Mucosa of rectum (tissue), 2 donors: ENCODE results near the gene PNLIPRP2.

Experiments
- H3K27ac ChIP-seq, 2 donors: one replicate each; pipeline ENCODE4 v1.7.0; 2013; ENCODE audit warnings: inconsistent platforms in 2 of 2, low read depth in 2 of 2, low read length in 2 of 2
- H3K27me3 ChIP-seq, 2 donors: one replicate each; pipeline ENCODE4 v1.7.0; 2013; ENCODE audit warnings: low read length in 2 of 2; ENCODE audit not compliant: control insufficient read depth in 2 of 2, insufficient read depth in 2 of 2
- H3K36me3 ChIP-seq, 2 donors: one replicate each; pipeline ENCODE4 v1.7.0; 2013; ENCODE audit warnings: low read length in 2 of 2; ENCODE audit not compliant: control insufficient read depth in 2 of 2, insufficient read depth in 2 of 2
- H3K4me1 ChIP-seq, 2 donors: one replicate each; pipeline ENCODE4 v1.7.0; 2013; ENCODE audit warnings: low read length in 2 of 2, mild to moderate bottlenecking in 1 of 2; ENCODE audit not compliant: control insufficient read depth in 2 of 2, insufficient read depth in 2 of 2
- H3K4me3 ChIP-seq, 2 donors: one replicate each; pipeline ENCODE4 v1.7.0; 2013; ENCODE audit warnings: low read length in 2 of 2
- H3K9ac ChIP-seq, 2 donors: one replicate each; pipeline ENCODE4 v1.7.0; 2013; ENCODE audit warnings: low read length in 2 of 2, low read depth in 1 of 2, mild to moderate bottlenecking in 1 of 2
- H3K9me3 ChIP-seq, 2 donors: one replicate each; pipeline ENCODE4 v1.7.0; 2013; ENCODE audit warnings: low read length in 2 of 2; ENCODE audit not compliant: control insufficient read depth in 2 of 2
- donor health status: healthy.
- donor health status: Normal muscosa, but diverticular disease.

Gene PNLIPRP2

DNA sequence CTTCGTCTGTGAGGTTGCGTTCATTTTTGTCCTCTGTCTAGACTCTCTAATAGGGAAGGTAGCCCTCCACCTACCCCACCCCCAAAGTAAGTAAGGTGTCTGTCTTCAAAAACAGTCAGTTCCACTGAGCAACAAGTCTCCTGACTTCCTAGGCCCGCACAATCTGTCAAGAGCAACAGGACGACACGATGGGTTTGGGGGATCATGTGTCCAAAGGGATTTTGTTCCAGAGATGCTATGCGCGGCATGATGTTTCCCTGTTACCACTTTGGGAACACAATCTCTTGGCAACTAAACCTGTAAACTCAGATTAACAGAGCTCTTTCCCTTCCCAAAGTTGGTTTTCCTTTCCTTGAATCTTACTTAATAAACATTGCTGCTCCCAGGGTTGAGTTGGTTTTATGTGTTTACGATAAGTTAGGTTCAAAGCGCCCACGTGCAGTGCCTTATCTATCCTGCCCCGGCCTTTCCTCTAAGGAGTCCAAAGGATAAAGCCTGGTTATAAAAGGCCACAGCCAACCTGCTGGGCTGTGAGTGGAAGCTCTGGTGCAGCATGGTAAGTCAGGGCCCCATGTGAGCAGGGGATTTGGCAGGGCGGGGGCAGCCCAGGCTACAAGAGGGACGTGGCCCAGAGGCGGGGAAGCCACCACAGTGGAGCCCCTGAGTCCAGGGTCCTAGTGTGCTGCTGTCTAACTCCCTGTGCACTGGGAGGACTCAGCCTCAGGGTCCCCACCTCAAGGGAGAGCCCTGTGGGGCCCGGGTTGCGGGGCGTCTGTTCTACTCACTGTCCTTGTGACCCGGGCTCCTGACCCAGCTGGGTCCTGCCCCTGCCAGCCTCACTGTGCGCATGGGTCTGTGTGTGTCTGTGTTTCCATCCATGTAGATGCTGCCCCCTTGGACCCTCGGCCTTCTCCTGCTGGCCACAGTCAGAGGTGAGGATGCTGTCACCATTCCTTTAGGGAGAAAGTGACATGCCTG, at the start of gene PNLIPRP2:
TSS of gene PNLIPRP2 (plus strand) at position 531 of the 978 bp plus-strand sequence.
- Histone ChIP-seq H3K4me3 (peak within 1 kb of the TSS; percentile 13 to 36), H3K27me3 (no peaks in the 10 kb centered on the region), H3K9ac (peak within 1 kb of the TSS in 1 of 2 donors; percentile 57), H3K27ac (peak within 1 kb of the TSS; percentile 80 to 87), H3K36me3 (no peaks in the 10 kb centered on the region), H3K9me3 (no peaks in the 10 kb centered on the region), H3K4me1 (peaks cover 9 to 23% of the 10 kb centered on the region in 2 donors)

- no peak overlapping the region for H3K9ac ChIP-seq
- H3K9me3 ChIP-seq = no peaks in the 10 kb centered on the region
- no peaks in the 10 kb centered on the region for H3K4me1 ChIP-seq
- no peaks in the 10 kb centered on the region for H3K27me3 ChIP-seq
- H3K36me3 ChIP-seq = no peaks in the 10 kb centered on the region
- H3K27ac ChIP-seq = no peak overlapping the region
- H3K4me3 ChIP-seq = no peak overlapping the region
Observed at GRCh38 chr10:116574797-116575196, 46.0 kb upstream of the PNLIPRP2 start.

- Histone ChIP-seq H3K9ac (no peak overlapping the region), H3K4me1 (peaks cover 10 to 21% of the 10 kb centered on the region in 2 donors), H3K27me3 (no peaks in the 10 kb centered on the region), H3K4me3 (no peak overlapping the region), H3K9me3 (no peaks in the 10 kb centered on the region), H3K27ac (no peak overlapping the region), H3K36me3 (no peaks in the 10 kb centered on the region)
Observed at GRCh38 chr10:116587878-116588591, 32.7 kb upstream of the PNLIPRP2 start.

DNA sequence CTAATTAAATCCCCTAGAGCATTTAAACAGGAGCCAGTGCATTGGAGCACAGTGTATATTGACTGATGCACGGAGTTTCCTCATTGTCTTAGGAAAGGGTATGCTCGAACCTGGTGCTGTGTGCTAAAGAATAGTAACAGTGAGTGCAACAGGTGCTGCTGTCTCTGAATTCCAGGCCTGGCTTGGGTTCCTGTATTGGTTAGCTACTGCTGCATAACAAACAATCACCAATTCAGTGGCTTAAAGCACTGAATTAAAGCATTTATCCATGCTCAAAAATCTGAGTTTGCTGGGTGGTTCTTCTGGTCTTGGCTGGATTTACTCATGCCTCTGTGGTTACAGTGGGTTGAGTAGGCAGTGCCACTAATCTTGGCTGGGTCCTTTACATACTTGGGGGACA, 31.8 kb upstream of the PNLIPRP2 start:
- Histone ChIP-seq H3K9me3 (no peaks in the 10 kb centered on the region), H3K9ac (no peak overlapping the region), H3K4me3 (no peak overlapping the region), H3K27ac (peak overlapping the region; percentile 3 to 79), H3K36me3 (no peaks in the 10 kb centered on the region), H3K27me3 (no peaks in the 10 kb centered on the region), H3K4me1 (peaks cover 10 to 21% of the 10 kb centered on the region in 2 donors)

DNA sequence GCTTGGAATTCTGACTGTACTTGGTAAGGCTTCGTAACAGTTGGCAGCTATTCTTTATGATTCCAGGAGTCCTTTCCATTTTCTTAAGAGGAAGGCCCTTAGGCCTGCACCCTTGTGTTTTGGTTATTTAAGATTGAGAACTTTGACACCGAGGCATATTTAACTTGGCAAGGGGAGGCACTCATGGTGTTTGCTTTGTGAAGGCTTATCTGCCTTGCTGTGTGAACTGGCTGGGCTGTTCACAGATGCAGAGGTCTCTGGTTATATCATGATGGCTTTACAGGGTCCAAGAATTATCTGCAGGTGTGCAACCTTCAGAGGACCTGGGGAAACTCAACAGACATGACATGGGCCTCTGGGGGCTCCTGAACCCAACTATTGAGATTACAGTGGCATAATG, 30.8 kb upstream of the PNLIPRP2 start:
- H3K4me1 ChIP-seq = peaks cover 10 to 21% of the 10 kb centered on the region in 2 donors
- H3K36me3 ChIP-seq = no peaks in the 10 kb centered on the region
- peak overlapping the region; percentile 40 to 79 for H3K27ac ChIP-seq
- no peak overlapping the region for H3K9ac ChIP-seq
- H3K27me3 ChIP-seq = no peaks in the 10 kb centered on the region
- H3K4me3 ChIP-seq = no peak overlapping the region
- no peaks in the 10 kb centered on the region for H3K9me3 ChIP-seq

GRCh38 chr10:116590590-116591444, 29.9 kb upstream of the PNLIPRP2 start, which contains the start of gene PNLIPRP1:
TSS of gene PNLIPRP1 (plus strand) at chr10:116590959. CDS start at chr10:116591130, 171 bp downstream.
- H3K27ac ChIP-seq = peak within 1 kb of the TSS; percentile 40 to 79

DNA sequence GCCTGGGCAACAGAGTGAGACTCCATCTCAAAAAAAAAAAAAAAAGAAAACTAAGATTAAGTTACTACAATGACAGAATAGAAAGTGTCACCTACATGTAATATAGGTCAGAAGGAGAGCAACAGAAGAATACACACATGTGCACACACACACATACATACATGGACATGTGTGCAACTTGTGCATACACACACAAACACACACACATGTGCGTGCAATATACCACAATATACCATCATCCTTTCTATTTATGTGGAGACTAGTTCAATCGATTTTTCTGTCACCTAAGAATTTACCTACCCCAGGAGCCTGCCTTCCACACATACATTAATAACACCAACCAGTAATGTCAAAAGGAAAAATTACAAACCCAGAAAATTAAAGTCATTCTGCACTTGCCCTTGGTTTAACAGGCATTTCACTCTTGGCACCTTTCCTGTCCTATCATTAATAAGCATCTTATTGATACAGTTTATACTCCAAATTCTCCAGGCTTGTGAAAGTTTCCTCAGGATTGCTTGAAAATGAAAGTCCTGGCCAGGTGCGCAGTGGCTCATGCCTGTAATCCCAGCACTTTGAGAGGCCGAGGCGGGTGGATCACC, 27.5 kb upstream of the PNLIPRP2 start:
- Histone ChIP-seq H3K36me3 (no peaks in the 10 kb centered on the region), H3K4me1 (peaks cover 10 to 21% of the 10 kb centered on the region in 2 donors), H3K27me3 (no peaks in the 10 kb centered on the region), H3K4me3 (no peak overlapping the region), H3K9ac (no peak overlapping the region), H3K27ac (no peak overlapping the region), H3K9me3 (no peaks in the 10 kb centered on the region)

More at GRCh38 chr10:116590590-116591444, 29.9 kb upstream of the PNLIPRP2 start, which contains the start of gene PNLIPRP1:
- Histone ChIP-seq H3K27me3 (no peaks in the 10 kb centered on the region), H3K36me3 (no peaks in the 10 kb centered on the region), H3K9me3 (no peaks in the 10 kb centered on the region), H3K4me3 (no peak within 1 kb of the TSS), H3K9ac (no peak within 1 kb of the TSS), H3K4me1 (peaks cover 10 to 21% of the 10 kb centered on the region in 2 donors)

DNA sequence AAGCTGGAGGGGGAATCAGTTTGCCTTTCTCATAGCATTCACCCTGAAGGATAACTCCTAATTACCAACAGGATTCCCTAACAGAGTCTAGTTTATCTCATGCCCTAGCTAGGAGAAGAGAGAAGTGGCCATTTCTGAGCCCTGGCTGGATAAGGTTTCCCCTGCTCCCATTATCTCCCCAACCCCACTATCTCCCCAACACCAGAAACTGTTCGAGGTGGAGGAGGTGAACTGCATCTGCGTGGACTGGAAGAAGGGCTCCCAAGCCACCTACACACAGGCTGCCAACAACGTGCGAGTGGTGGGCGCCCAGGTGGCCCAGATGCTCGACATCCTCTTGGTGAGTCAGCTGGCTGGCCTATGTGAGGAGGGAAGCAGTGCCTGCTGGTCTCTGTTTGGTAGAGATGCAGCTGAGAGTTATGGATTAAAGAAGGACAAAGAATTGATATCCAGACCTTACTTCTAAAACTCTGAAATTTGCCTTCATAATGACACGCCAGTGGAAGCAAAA, 26.2 kb upstream of the PNLIPRP2 start:
- H3K9me3 ChIP-seq = no peaks in the 10 kb centered on the region
- no peaks in the 10 kb centered on the region for H3K36me3 ChIP-seq
- H3K4me1 ChIP-seq = peaks cover 3 to 18% of the 10 kb centered on the region in 2 donors
- no peak overlapping the region for H3K27ac ChIP-seq
- H3K4me3 ChIP-seq = no peak overlapping the region
- H3K27me3 ChIP-seq = no peaks in the 10 kb centered on the region
- H3K9ac ChIP-seq = no peak overlapping the region

DNA sequence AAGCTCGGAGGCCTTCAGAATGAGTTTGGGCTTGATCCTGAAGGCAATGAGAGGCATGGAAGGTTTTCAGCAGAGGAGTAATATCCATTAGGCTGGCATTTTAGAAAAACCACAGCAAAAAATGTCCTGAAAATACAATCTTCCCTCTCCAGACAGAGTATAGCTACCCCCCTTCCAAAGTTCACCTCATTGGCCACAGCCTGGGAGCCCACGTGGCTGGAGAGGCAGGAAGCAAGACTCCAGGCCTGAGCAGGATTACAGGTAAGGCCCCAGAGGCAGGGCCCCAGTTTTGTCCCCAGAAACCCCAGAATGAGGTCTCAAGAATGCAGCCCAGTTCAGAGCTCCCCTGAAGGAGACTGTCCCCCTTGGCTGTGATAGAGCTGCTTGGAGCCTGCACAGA, 24.7 kb upstream of the PNLIPRP2 start:
- no peak overlapping the region for H3K4me3 ChIP-seq
- no peaks in the 10 kb centered on the region for H3K27me3 ChIP-seq
- no peaks in the 10 kb centered on the region for H3K9me3 ChIP-seq
- H3K9ac ChIP-seq = no peak overlapping the region
- H3K27ac ChIP-seq = no peak overlapping the region
- peaks cover 3 to 4% of the 10 kb centered on the region in 2 donors for H3K4me1 ChIP-seq
- H3K36me3 ChIP-seq = no peaks in the 10 kb centered on the region
